ENCODE data around the gene LRRC61. TPM values are rescaled to one million over a fixed set of nuclear protein-coding genes. Genes with fewer than 3 reads are reported as not detected.

The LRRC61 gene
- total RNA-seq, 4 donors from 2014 or later, result 5.9 to 41.2 (median 15.3) TPM

DNA sequence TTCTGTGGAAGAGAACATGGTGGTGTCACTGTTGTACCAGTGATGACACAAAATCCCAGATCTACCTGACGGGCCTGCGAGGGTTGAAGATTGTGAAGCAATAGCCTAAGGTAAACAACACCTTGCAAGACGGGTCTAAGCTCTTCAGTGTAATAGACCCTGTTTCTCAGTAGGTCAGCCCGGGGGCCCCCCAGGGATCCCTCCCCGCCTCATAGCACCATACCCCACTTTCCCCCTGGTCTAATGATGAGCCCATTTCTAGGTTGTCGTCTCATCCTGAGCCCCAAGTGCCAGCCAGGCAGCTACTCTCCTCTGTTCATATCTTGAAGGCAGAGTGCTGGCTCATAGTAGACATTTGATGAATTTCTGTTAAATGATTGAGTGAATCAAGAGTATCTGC lies 2.7 kb downstream of the LRRC61 start:
- Histone ChIP-seq H3K4me3 (no peak overlapping the region), H3K27me3 (no peaks in the 10 kb centered on the region), H3K4me1 (no peaks in the 10 kb centered on the region), H3K9me3 (no peaks in the 10 kb centered on the region), H3K36me3 (no peaks in the 10 kb centered on the region), H3K27ac (no peak overlapping the region)
- intact Hi-C loops (cut with DNase I; ENCODE audit: low total_unique reads), result no loop called here
- DNase-seq, result no peak
- TF ChIP-seq CTCF (IDR thresholded peaks at IDR 0.05) (no peak), POLR2A (IDR thresholded peaks at IDR 0.05) (no peak)

DNA sequence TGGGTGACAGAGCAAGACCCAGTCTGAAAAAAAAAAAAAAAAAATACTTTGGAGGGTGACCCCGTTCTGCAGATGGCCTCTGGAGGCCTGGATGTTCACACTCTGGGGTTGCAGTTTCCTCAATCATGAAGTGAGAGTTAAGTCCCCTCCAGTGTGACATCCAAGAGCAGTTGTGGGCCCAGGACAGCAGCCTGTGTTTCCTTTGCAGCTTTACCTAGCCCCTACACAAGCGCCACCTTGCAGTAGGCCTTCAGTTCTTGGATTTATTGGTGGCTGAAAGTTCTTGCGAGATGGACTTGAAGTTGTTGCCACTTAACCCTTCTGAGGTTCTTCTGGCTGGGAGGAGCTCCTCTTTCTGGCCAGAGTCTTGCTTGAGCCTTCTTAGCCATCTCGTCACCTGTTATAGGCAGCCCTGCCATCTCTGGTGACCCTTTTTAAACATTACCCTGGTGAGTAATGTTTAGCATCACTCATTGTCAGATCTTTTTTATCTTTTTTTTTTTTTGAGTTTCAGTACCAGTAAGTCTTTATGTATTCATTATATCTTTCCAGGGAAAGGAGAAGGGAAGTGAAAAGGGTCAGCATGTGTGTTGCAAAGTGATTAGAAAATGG lies 3.6 kb downstream of the LRRC61 start:
- Histone ChIP-seq H3K4me3 (no peak overlapping the region), H3K36me3 (no peaks in the 10 kb centered on the region), H3K27me3 (no peaks in the 10 kb centered on the region), H3K9me3 (no peaks in the 10 kb centered on the region), H3K4me1 (no peaks in the 10 kb centered on the region), H3K27ac (no peak overlapping the region)
- no peak for TF ChIP-seq CTCF (IDR thresholded peaks at IDR 0.05)
- no peak for TF ChIP-seq POLR2A (IDR thresholded peaks at IDR 0.05)
- intact Hi-C loops (cut with DNase I; ENCODE audit: low total_unique reads), result no loop called here
- DNase-seq, result no peak

- Histone ChIP-seq H3K9me3 (no peaks in the 10 kb centered on the region), H3K27ac (no peak overlapping the region), H3K4me1 (no peaks in the 10 kb centered on the region), H3K36me3 (no peaks in the 10 kb centered on the region), H3K27me3 (no peaks in the 10 kb centered on the region), H3K4me3 (no peak overlapping the region)
- DNase-seq, result no peak
- intact Hi-C loops (cut with DNase I; ENCODE audit: low total_unique reads), result no loop called here
- TF ChIP-seq CTCF (IDR thresholded peaks at IDR 0.05), result no peak
- no peak for TF ChIP-seq POLR2A (IDR thresholded peaks at IDR 0.05)
These were observed 4.2 kb downstream of the LRRC61 start for GRCh38 chr7:150327308-150327707.

- Histone ChIP-seq H3K4me3 (no peak overlapping the region), H3K27ac (no peak overlapping the region), H3K9me3 (no peaks in the 10 kb centered on the region), H3K27me3 (no peaks in the 10 kb centered on the region), H3K4me1 (peaks cover 0 to 3% of the 10 kb centered on the region in 2 donors), H3K36me3 (no peaks in the 10 kb centered on the region)
- no peak for TF ChIP-seq POLR2A (IDR thresholded peaks at IDR 0.05)
- TF ChIP-seq CTCF (IDR thresholded peaks at IDR 0.05), result no peak
- intact Hi-C loops (cut with DNase I; ENCODE audit: low total_unique reads), result no loop called here
- DNase-seq, result no peak
These were observed 6.4 kb downstream of the LRRC61 start for GRCh38 chr7:150329331-150330120.

DNA sequence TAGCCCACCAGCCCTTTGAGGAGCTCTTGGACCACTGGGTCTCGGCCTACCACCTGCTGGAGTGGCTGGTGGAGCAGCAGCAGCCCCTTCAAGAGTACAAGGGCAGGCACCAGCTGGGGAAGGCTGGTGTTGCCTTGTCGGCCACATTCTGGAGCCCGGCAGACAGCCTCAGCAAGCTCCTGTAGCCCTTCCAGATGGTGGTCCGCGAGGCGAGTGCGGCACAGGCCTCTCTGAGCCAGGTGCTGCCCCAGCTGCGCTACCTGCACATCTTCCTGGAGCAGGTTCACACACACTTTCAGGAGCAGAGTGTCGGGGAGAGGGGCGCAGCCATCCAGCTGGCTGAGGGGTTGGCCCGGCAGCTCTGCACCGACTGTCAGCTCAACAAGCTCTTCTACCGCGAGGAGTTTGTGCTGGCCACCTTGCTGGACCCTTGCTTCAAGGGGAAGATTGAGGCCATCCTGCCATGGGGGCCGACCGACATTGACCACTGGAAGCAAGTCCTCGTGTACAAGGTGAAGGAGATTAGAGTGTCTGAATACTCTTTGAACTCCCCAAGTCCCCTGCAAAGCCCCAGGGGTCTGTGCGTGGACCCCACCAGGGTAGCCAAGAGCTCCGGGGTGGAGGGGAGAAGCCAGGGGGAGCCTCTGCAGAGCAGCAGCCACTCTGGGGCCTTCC lies 7.2 kb downstream of the LRRC61 start:
- no peaks in the 10 kb centered on the region for H3K9me3 ChIP-seq
- no peak overlapping the region for H3K27ac ChIP-seq
- no peak overlapping the region for H3K4me3 ChIP-seq
- intact Hi-C loops (cut with DNase I; ENCODE audit: low total_unique reads), result no loop called here
- no peaks in the 10 kb centered on the region for H3K36me3 ChIP-seq
- H3K4me1 ChIP-seq, result peaks cover 0 to 5% of the 10 kb centered on the region in 2 donors
- no peak for TF ChIP-seq CTCF (IDR thresholded peaks at IDR 0.05)
- TF ChIP-seq POLR2A (IDR thresholded peaks at IDR 0.05), result no peak
- no peaks in the 10 kb centered on the region for H3K27me3 ChIP-seq
- no peak for DNase-seq
